HEK293 (cell line): ENCODE data around the gene GPRIN2.
"Not testable (repeated sequence)": the region's sequence is repeated elsewhere in the genome, so short reads cannot be mapped to it uniquely, and the experiment has no call there.

Experiments used
- CTCF ChIA-PET: fragments of 350-600 bp; formaldehyde crosslinking; extraction: SDS; loops from one replicate; lab custom pipeline; 2021; ENCODE audit warnings: antibody characterized with exemption; lab: Yijun Ruan, JAX
- POLR2A ChIA-PET: fragments of 300-600 bp; formaldehyde crosslinking; extraction: SDS; loops from one replicate; lab custom pipeline; 2020; ENCODE audit warnings: antibody characterized with exemption, inconsistent platforms; lab: Yijun Ruan, JAX
- H3K27ac ChIP-seq: fragments of 200-500 bp; sonication (Bioruptor generic); 2 replicates; pipeline ENCODE4 v1.5.1; 2014; ENCODE audit warnings: low read depth, low read length, control low read depth, inconsistent platforms; ENCODE audit errors: extremely low read depth
- H3K36me3 ChIP-seq, 2 experiments: fragments of 200-500 bp in 1 of 2; sonication (Bioruptor generic) in 1 of 2; 1 replicate in 1 of 2; 2 replicates in 1 of 2; pipeline ENCODE4 v1.5.1; 2014 to 2017; ENCODE audit warnings: inconsistent platforms in 2 of 2, low read length in 2 of 2; ENCODE audit not compliant: control insufficient read depth in 2 of 2, insufficient read depth in 1 of 2
- H3K4me1 ChIP-seq: fragments of 200-500 bp; sonication (Bioruptor generic); 2 replicates; pipeline ENCODE4 v1.5.1; 2014; ENCODE audit warnings: mild to moderate bottlenecking, low read length, inconsistent platforms; ENCODE audit not compliant: control insufficient read depth, insufficient read depth
- H3K4me3 ChIP-seq: 2 replicates; pipeline ENCODE4 v1.5.1; 2011; ENCODE audit warnings: low read depth, mild to moderate bottlenecking, control low read depth, low read length, moderate library complexity
- H3K9me3 ChIP-seq: fragments of 200-500 bp; sonication (Bioruptor generic); 2 replicates; pipeline ENCODE4 v1.5.1; 2014; ENCODE audit warnings: low read depth, low read length, inconsistent platforms; ENCODE audit not compliant: control insufficient read depth, insufficient read depth
- YY2 ChIP-seq: fragments of 450-650 bp; formaldehyde crosslinking; IDR thresholded peaks from 2 replicates; pipeline ENCODE4 v1.5.1; 2016; ENCODE audit warnings: missing biosample characterization, missing genetic modification characterization
- ZBTB49 ChIP-seq: fragments of 450-650 bp; formaldehyde crosslinking; IDR thresholded peaks from 2 replicates; pipeline ENCODE4 v1.5.1; 2016; ENCODE audit warnings: missing biosample characterization, missing genetic modification characterization, low read depth
- ZNF132 ChIP-seq: fragments of 450-650 bp; formaldehyde crosslinking; IDR thresholded peaks from 2 replicates; pipeline ENCODE4 v1.5.1; 2017; ENCODE audit warnings: missing biosample characterization, missing genetic modification characterization, borderline replicate concordance

The GPRIN2 gene

GRCh38 chr10:46514431-46514861, 42.0 kb downstream of the GPRIN2 start (continued):
- no peak for TF ChIP-seq ZBTB49 (tag by site-specific recombination)
- TF ChIP-seq ZNF132 (tag by site-specific recombination): no peak
- no peak for TF ChIP-seq YY2 (tag by site-specific recombination)

GRCh38 chr10:46513333-46513732, 43.1 kb downstream of the GPRIN2 start:
- H3K4me1 ChIP-seq, CTCF ChIA-PET, H3K4me3 ChIP-seq, H3K9me3 ChIP-seq, H3K36me3 ChIP-seq, H3K27ac ChIP-seq, POLR2A ChIA-PET: not testable (repeated sequence)

- not testable (repeated sequence) for H3K36me3 ChIP-seq
These were observed 43.7 kb downstream of the GPRIN2 start for GRCh38 chr10:46512725-46513124.

GRCh38 chr10:46512002-46512401, 44.5 kb downstream of the GPRIN2 start:
- H3K4me3 ChIP-seq, H3K36me3 ChIP-seq, H3K4me1 ChIP-seq, H3K27ac ChIP-seq, POLR2A ChIA-PET, CTCF ChIA-PET, H3K9me3 ChIP-seq: not testable (repeated sequence)

More at GRCh38 chr10:46512725-46513124, 43.7 kb downstream of the GPRIN2 start:
- POLR2A ChIA-PET, H3K4me3 ChIP-seq, H3K27ac ChIP-seq, CTCF ChIA-PET, H3K9me3 ChIP-seq, H3K4me1 ChIP-seq: not testable (repeated sequence)
